Bronchial epithelial cell (primary cell): ENCODE measurements around the gene TBCD. TPM values are rescaled to one million over a fixed set of nuclear protein-coding genes. Genes with fewer than 3 reads are reported as not detected.
A peak's percentile ranks its signal among the peaks of the same experiment; 100 is the strongest.

Experiments
- DNase-seq: peaks from one replicate; pipeline ENCODE4 v3.0.0-alpha.2; 2010; ENCODE audit warnings: low read depth
- FAIRE-seq: peaks from 2 replicates; lab custom pipeline; 2011; peaks lifted over from hg19 to GRCh38; lab: Jason Lieb, UNC
- H3K27me3 ChIP-seq: 2 replicates; pipeline ENCODE4 v1.5.1; 2011; ENCODE audit warnings: low read length; ENCODE audit not compliant: control insufficient read depth, insufficient read depth
- H3K36me3 ChIP-seq: 2 replicates; pipeline ENCODE4 v1.5.1; 2011; ENCODE audit warnings: low read length; ENCODE audit not compliant: control insufficient read depth, insufficient read depth
- H3K4me3 ChIP-seq: 2 replicates; pipeline ENCODE4 v1.5.1; 2011; ENCODE audit warnings: mild to moderate bottlenecking, low read depth, low read length, control low read depth
- CTCF ChIP-seq: IDR thresholded peaks from 2 replicates; pipeline ENCODE4 v1.5.1; 2011; ENCODE audit warnings: mild to moderate bottlenecking, moderate library complexity, low read length, control low read depth, inconsistent platforms; ENCODE audit not compliant: insufficient read depth, severe bottlenecking
- total RNA-seq: library from RNA; depleted of rRNA; stranded (reverse); fragments of >200 nt; gene quantifications from 2 replicates; pipeline ENCODE4 v1.2.1, GENCODE V29; 2014

The TBCD gene
- total RNA-seq, 1 donor from 2014 or later = 22.6 TPM

- Histone ChIP-seq H3K27me3 (no peaks in the 10 kb centered on the region), H3K36me3 (peaks cover 1% of the 10 kb centered on the region), H3K4me3 (no peak overlapping the region)
- FAIRE-seq = no peak
- TF ChIP-seq CTCF = no peak
- DNase-seq = no peak
These were observed 132.6 kb downstream of the TBCD start for GRCh38 chr17:82884341-82884969.

- DNase-seq (no peak), FAIRE-seq (no peak)
- peaks cover 1% of the 10 kb centered on the region for H3K36me3 ChIP-seq
- H3K27me3 ChIP-seq = no peaks in the 10 kb centered on the region
- TF ChIP-seq CTCF = no peak
- H3K4me3 ChIP-seq = no peak overlapping the region
These were observed 133.1 kb downstream of the TBCD start for GRCh38 chr17:82884970-82885353.

GRCh38 chr17:82887255-82888164 is 135.6 kb downstream of the TBCD start:
- Histone ChIP-seq H3K36me3 (peaks cover 2% of the 10 kb centered on the region), H3K27me3 (no peaks in the 10 kb centered on the region), H3K4me3 (no peak overlapping the region)
- DNase-seq = no peak
- FAIRE-seq = peak; percentile 81
- TF ChIP-seq CTCF = no peak

GRCh38 chr17:82888583-82889495 is 137.0 kb downstream of the TBCD start:
- Histone ChIP-seq H3K36me3 (peaks cover 2% of the 10 kb centered on the region), H3K27me3 (no peaks in the 10 kb centered on the region), H3K4me3 (no peak overlapping the region)
- FAIRE-seq = no peak
- peak; percentile 15 for DNase-seq
- TF ChIP-seq CTCF = peak; percentile 1

- DNase-seq (peak; percentile 55), FAIRE-seq (no peak)
- Histone ChIP-seq H3K4me3 (no peak overlapping the region), H3K36me3 (peaks cover 1% of the 10 kb centered on the region), H3K27me3 (no peaks in the 10 kb centered on the region)
- TF ChIP-seq CTCF = no peak
These were observed 137.9 kb downstream of the TBCD start for GRCh38 chr17:82889496-82890338.
